HUES64 (cell line): ENCODE results near the gene PLCL1.

Experiments used
- H3K27ac ChIP-seq: 2 replicates; pipeline ENCODE4 v1.7.0; 2013; ENCODE audit warnings: low read depth, low read length, inconsistent platforms
- H3K27me3 ChIP-seq: 2 replicates; pipeline ENCODE4 v1.6.1; 2013; ENCODE audit warnings: mild to moderate bottlenecking, low read length; ENCODE audit not compliant: insufficient read depth
- H3K36me3 ChIP-seq: 2 replicates; pipeline ENCODE4 v1.6.1; 2013; ENCODE audit warnings: mild to moderate bottlenecking, low read length; ENCODE audit not compliant: insufficient read depth
- H3K4me1 ChIP-seq: 2 replicates; pipeline ENCODE4 v1.6.1; 2013; ENCODE audit warnings: mild to moderate bottlenecking, low read length, moderate library complexity; ENCODE audit not compliant: insufficient read depth
- H3K4me3 ChIP-seq: 2 replicates; pipeline ENCODE4 v1.5.1; 2013; ENCODE audit warnings: mild to moderate bottlenecking, low read length, moderate library complexity
- H3K9ac ChIP-seq: 2 replicates; pipeline ENCODE4 v1.6.1; 2013; ENCODE audit warnings: mild to moderate bottlenecking, low read depth, low read length
- H3K9me3 ChIP-seq: 2 replicates; pipeline ENCODE4 v1.6.1; 2013; ENCODE audit warnings: low read depth, low read length; ENCODE audit not compliant: insufficient read depth
- WGBS: fragments of 150-250, 120-280 bp; methylation state at CpG from one replicate; pipeline ENCODE4 v1.1.7; 2013; ENCODE audit warnings: missing lambda C conversion rate; 5-methylcytosine and 5-hydroxymethylcytosine counted together

Gene PLCL1

DNA sequence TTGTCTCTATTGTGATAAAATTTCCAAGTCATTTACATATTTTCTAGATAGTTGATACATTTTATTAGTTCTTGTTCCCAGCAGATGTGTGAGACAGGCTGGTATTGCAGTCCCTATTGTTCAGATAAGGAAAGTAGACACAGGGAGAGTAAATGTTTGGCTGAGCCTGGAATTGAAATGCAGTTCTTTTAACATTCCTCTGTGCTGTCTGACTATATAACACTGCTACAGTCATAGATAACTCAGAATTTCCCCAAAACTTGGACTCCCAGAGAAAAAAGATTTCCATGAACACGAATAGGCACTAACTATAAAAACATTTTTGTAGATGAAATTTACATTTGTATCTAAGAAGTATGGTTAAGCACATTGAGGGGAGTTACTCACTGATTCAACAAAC is 71.4 kb downstream of the PLCL1 start:
- Histone ChIP-seq H3K27ac (no peak overlapping the region), H3K9me3 (no peaks in the 10 kb centered on the region), H3K4me3 (no peak overlapping the region), H3K36me3 (no peaks in the 10 kb centered on the region), H3K9ac (no peak overlapping the region), H3K4me1 (peaks cover 26% of the 10 kb centered on the region), H3K27me3 (no peaks in the 10 kb centered on the region)
- no CpG with 5 or more reads among the region's 1 CpG for WGBS

DNA sequence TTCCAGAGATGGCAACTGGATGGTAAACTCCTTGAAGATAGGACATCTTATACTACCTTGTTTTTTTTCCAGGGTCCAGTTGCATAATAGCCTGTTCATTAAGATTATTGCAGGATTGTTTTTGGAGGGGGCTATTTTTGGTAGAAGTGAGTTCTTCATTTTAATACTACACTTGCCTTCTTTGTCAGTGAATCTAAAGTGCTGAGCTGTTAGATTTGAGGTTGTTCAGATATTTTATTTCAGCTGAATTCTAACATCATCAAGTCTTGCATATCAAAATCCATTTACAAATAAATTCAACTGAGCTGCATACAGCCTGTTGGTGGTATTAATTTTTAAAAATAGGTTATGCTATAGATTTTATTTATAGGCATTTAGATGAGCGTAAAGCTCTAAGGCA is 72.1 kb downstream of the PLCL1 start:
- H3K9ac ChIP-seq: no peak overlapping the region
- H3K27ac ChIP-seq: no peak overlapping the region
- no peak overlapping the region for H3K4me3 ChIP-seq
- no peaks in the 10 kb centered on the region for H3K36me3 ChIP-seq
- H3K27me3 ChIP-seq: no peaks in the 10 kb centered on the region
- H3K9me3 ChIP-seq: no peaks in the 10 kb centered on the region
- H3K4me1 ChIP-seq: peaks cover 26% of the 10 kb centered on the region
- 100% methylated on average over 1 of the region's 1 CpG for WGBS

DNA sequence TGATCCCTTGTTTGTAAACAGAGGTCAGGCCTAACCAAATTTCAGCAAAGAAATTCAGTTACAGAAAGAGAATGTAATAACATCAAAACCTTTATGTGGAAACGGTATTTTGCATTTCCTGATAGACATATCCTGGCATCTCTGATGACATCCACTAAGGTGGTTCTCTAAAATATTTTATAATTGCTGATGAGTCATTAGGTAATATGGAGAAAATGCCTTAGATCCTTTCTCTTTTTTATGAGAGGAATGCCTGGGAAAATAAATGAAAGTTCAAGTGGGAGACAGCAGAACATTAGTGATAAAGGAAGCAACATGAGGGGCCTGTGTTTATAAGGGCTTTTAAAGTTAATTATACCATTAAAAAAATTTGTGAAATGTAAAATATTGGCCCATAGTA is 72.6 kb downstream of the PLCL1 start:
- Histone ChIP-seq H3K9me3 (no peaks in the 10 kb centered on the region), H3K27me3 (no peaks in the 10 kb centered on the region), H3K4me1 (peaks cover 23% of the 10 kb centered on the region), H3K36me3 (no peaks in the 10 kb centered on the region), H3K27ac (no peak overlapping the region), H3K4me3 (no peak overlapping the region), H3K9ac (no peak overlapping the region)
- 89% methylated on average over 1 of the region's 1 CpG for WGBS

DNA sequence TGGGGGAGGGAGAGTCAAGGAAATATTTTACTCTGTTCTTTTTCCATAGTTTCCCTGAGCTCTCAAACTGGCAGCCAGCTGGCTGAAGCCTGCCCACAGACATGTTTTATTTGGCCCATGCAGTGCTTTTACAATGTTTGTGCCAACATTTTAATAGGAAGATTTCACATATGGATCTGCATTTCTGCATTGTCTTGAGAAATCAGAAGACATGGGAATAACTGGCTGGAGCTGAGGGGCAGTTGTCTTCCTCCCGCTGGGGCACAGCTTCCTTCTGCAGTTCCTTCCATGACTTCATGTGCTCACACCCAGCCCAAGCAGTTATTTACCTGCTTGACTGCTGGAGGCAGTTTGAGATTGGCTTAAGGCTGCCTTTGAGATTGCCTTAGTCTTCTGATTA is 74.4 kb downstream of the PLCL1 start:
- Histone ChIP-seq H3K4me3 (no peak overlapping the region), H3K36me3 (no peaks in the 10 kb centered on the region), H3K9me3 (no peaks in the 10 kb centered on the region), H3K4me1 (peaks cover 6% of the 10 kb centered on the region), H3K9ac (no peak overlapping the region), H3K27me3 (no peaks in the 10 kb centered on the region), H3K27ac (no peak overlapping the region)
- WGBS: 71% methylated on average over 1 of the region's 1 CpG

DNA sequence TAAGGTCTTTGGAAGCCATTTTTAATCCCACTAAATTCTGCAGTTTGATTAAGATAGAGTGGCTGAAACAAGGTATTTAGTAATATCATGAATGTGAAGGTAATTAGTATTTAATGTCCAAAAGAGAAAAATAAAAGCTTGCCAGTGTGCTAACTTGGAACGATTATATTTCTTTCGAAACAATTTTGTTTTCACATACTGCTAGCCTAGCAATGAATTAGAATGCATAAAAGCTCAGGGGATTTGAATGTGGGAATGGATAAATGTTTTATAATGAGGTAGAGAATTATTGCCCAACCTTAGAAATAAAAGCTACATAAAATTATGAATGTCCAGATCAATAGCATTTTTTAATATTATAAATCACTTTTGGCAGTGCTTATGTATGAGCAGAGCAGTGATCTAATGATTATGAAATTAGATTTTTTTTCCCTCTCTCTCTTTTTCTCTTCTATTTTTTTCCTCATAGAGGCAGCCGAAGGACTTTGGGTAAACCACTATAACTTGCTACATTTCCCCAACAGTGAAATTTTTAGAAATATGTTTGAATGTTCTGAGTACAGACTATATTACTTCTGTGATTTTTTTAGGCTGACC is 75.5 kb downstream of the PLCL1 start:
- 89% methylated on average over 2 of the region's 3 CpGs for WGBS
- Histone ChIP-seq H3K36me3 (no peaks in the 10 kb centered on the region), H3K9me3 (no peaks in the 10 kb centered on the region), H3K4me1 (peaks cover 4% of the 10 kb centered on the region; the same call in 1 of the 2 replicates), H3K4me3 (no peak overlapping the region), H3K27me3 (no peaks in the 10 kb centered on the region), H3K9ac (no peak overlapping the region), H3K27ac (no peak overlapping the region)

DNA sequence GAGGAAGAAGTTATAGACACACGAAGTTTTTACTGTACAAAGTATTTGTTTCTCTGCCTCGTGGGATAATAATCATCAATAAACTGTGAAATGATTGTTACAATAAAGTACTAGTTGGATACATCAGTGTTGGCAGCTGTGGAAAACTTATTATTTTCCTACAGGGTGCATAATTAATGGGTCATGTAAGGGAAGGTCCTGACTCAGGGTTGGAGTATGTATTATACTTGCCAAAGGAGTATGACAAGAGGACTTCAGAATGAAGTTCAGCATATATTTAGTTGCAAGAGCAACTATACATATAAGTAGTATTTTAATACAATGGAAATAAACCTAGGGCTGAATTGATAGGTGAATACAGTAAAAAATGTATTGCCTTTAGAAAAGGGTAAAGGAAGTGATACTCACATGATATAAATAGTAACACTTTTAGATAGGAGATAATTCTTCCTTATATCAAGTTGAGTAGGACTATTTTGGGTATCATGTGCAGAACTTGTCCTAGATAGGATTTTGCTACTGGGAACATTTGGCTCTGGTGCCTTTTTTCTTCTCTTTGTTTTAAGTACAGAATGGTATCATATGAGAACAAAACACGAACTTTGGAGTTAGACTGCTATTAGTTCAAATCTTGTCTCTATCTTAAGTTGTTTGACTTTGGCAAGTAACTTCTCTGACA is 79.1 kb downstream of the PLCL1 start:
- Histone ChIP-seq H3K27me3 (no peaks in the 10 kb centered on the region), H3K4me1 (no peaks in the 10 kb centered on the region; the same call in 1 of the 2 replicates), H3K36me3 (no peaks in the 10 kb centered on the region), H3K4me3 (no peak overlapping the region), H3K9me3 (no peaks in the 10 kb centered on the region), H3K27ac (no peak overlapping the region), H3K9ac (no peak overlapping the region)
- 89% methylated on average over 3 of the region's 3 CpGs for WGBS

DNA sequence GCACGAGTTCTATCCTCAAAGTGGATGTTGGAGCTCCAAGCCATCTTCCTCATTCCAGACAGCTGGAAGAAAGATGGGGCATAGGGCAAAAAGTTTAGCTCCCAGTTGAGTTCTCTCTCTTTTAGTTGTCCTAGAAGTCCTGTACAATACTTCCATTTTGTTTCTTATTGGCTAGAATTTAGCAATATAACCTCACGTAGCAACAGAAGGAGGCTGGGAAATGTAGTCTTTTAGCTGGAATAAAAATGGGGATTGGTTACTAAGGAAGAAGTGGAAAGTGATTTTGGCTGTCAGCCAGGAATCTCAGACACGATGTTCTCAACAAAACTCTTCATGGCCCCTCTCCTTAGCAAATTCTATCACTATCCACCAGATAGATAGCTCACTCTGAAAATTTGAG is 79.9 kb downstream of the PLCL1 start:
- H3K9ac ChIP-seq: no peak overlapping the region
- H3K36me3 ChIP-seq: no peaks in the 10 kb centered on the region
- H3K27me3 ChIP-seq: no peaks in the 10 kb centered on the region
- H3K9me3 ChIP-seq: no peaks in the 10 kb centered on the region
- H3K4me3 ChIP-seq: no peak overlapping the region
- WGBS: 90% methylated on average over 3 of the region's 3 CpGs
- no peak overlapping the region for H3K27ac ChIP-seq
- peaks cover 8% of the 10 kb centered on the region for H3K4me1 ChIP-seq

DNA sequence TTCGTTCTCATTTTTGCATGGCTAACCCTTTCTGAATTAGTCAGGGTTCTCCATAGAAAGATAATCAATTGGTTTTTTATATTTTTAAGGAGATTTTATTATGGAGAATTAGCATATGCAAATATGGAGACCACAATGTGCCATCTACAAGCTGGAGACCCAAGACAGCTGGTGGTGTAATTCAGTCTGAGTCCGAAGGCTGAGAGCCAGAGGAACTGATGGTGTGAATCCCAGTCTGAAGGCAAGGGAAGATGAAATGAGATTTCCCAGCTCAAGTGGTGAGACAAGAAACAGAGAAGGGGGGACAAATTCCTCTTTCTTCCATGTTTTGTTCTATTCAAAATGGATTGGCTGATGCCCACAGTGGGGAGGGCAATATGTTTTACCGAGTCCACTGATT is 80.7 kb downstream of the PLCL1 start:
- Histone ChIP-seq H3K4me1 (peaks cover 11% of the 10 kb centered on the region), H3K36me3 (no peaks in the 10 kb centered on the region), H3K27ac (no peak overlapping the region), H3K27me3 (no peaks in the 10 kb centered on the region), H3K4me3 (no peak overlapping the region), H3K9me3 (no peaks in the 10 kb centered on the region), H3K9ac (no peak overlapping the region)
- WGBS: 95% methylated on average over 3 of the region's 3 CpGs

DNA sequence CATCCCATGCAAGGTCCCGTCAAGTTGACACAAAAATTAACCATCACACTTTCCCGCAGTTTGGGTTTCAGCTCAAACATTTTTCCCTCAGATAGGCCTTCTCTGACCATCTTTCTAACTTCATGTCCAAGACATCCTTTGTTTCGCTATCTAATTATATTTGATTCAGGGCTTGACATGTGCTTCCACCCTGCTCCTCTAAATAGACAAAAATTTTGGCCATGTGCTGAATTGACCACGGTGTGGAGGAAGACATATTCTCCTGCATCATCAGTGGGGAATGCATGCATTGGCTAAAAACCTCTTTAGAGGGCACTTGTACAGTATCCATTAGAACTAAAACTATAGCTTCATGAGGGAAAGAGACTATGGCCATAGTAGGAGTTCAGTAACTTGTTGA is 81.2 kb downstream of the PLCL1 start:
- H3K9ac ChIP-seq: no peak overlapping the region
- H3K36me3 ChIP-seq: no peaks in the 10 kb centered on the region
- peaks cover 11% of the 10 kb centered on the region for H3K4me1 ChIP-seq
- H3K27me3 ChIP-seq: no peaks in the 10 kb centered on the region
- H3K9me3 ChIP-seq: no peaks in the 10 kb centered on the region
- H3K4me3 ChIP-seq: no peak overlapping the region
- 94% methylated on average over 4 of the region's 4 CpGs for WGBS
- no peak overlapping the region for H3K27ac ChIP-seq

DNA sequence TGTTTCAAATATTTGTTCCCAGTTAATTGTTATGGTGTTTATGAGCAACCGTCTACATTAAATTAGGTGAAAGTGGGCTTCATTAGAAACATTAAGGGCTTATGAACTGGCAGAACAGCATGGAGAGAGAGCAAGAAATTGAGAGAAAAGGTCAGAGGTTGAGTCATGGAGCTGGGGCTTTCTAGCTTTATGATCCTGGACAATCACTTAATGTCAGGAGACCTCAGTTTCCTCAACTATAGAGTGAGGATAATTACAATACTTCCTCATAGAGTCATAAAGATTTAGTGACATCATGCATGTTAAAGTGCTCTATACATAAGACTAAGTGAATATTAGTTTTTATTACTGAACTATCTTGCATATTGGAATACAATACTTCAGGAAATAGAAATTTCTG is 83.9 kb downstream of the PLCL1 start:
- no peak overlapping the region for H3K9ac ChIP-seq
- H3K27ac ChIP-seq: no peak overlapping the region
- no peaks in the 10 kb centered on the region for H3K36me3 ChIP-seq
- no peaks in the 10 kb centered on the region for H3K27me3 ChIP-seq
- H3K4me3 ChIP-seq: no peak overlapping the region
- WGBS: 85% methylated on average over 1 of the region's 1 CpG
- H3K9me3 ChIP-seq: no peaks in the 10 kb centered on the region
- H3K4me1 ChIP-seq: peaks cover 11% of the 10 kb centered on the region

DNA sequence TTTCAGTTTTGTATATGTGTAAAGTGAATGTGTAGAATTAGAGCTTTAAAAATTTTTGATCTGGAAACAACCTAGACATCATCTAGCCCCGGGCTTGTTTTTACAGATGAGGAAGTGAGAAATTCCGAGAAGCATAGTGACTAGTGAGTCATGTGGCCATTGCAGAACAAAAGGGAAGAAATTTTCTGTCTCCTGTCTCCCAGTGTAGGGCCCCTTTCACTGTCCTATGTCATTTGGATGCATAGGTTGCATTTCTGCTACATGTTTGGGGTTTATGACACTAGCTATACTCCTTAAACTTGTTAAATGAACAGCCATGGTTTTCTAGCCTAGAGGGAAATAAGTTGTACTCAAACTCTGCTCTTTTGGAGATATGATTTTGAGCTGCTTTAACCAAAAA is 84.6 kb downstream of the PLCL1 start:
- Histone ChIP-seq H3K9me3 (no peaks in the 10 kb centered on the region), H3K27me3 (no peaks in the 10 kb centered on the region), H3K4me3 (no peak overlapping the region), H3K4me1 (peaks cover 11% of the 10 kb centered on the region), H3K9ac (no peak overlapping the region), H3K36me3 (no peaks in the 10 kb centered on the region), H3K27ac (0 out of 2 replicates have a peak overlapping the region, but pooled peaks have one; percentile 17)
- WGBS: 32% methylated on average over 2 of the region's 2 CpGs

DNA sequence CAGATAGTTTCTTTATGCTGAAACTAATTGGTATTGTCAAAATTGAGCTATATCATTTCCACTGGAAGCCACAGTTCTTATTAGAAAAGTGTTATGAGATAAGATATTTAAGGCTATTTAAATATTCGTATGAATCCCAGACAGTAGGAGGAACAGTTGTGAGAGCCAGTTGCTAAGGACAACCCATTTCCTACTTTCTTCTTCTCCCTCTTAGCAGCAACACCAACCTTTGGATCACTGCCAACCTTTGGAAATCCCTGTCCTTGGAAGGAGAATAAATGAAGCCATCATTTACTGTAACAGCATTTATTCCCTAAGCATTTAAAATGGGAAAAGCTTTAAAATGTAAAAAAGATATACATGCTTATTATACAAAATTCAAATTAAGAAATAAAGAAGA is 85.8 kb downstream of the PLCL1 start:
- Histone ChIP-seq H3K9me3 (no peaks in the 10 kb centered on the region), H3K27ac (no peak overlapping the region), H3K36me3 (no peaks in the 10 kb centered on the region), H3K27me3 (no peaks in the 10 kb centered on the region), H3K9ac (no peak overlapping the region), H3K4me3 (no peak overlapping the region), H3K4me1 (peaks cover 11% of the 10 kb centered on the region)
- WGBS: 50% methylated on average over 1 of the region's 1 CpG
